NCI-H446 treated with DMSO at 0.1 percent for 48 hours (cell line): ENCODE data around the gene TAF9B.
A peak's percentile ranks its signal among the peaks of the same experiment; 100 is the strongest.
"Not testable (repeated sequence)": the region's sequence is repeated elsewhere in the genome, so short reads cannot be mapped to it uniquely, and the experiment has no call there.

Experiments
- DNase-seq: peaks from one replicate; lab custom pipeline; 2025; lab: John Stamatoyannopoulos, UW

TAF9B gene

GRCh38 chrX:78139160-78140123 is at the start of gene TAF9B:
TAF9B (minus strand) TSS chrX:78139650; CDS start chrX:78139611, 39 bp downstream.
- DNase-seq: peak; percentile 70

GRCh38 chrX:78182881-78183280 is 43.4 kb upstream of the TAF9B start:
- DNase-seq: no peak

- DNase-seq: no peak
Observed at GRCh38 chrX:78181307-78181706, 41.9 kb upstream of the TAF9B start.

GRCh38 chrX:78168065-78168464 is 28.6 kb upstream of the TAF9B start:
- no peak for DNase-seq

GRCh38 chrX:78165425-78165824 is 26.0 kb upstream of the TAF9B start:
- no peak for DNase-seq

- DNase-seq: not testable (repeated sequence)
Observed at GRCh38 chrX:78163175-78163574, 23.7 kb upstream of the TAF9B start.

- DNase-seq: not testable (repeated sequence)
Observed at GRCh38 chrX:78160711-78161110, 21.3 kb upstream of the TAF9B start.

- DNase-seq: not testable (repeated sequence)
Observed at GRCh38 chrX:78157846-78158245, 18.4 kb upstream of the TAF9B start.

- not testable (repeated sequence) for DNase-seq
Observed at GRCh38 chrX:78157373-78157772, 17.9 kb upstream of the TAF9B start.

GRCh38 chrX:78147002-78147540 is 7.6 kb upstream of the TAF9B start:
- not testable (repeated sequence) for DNase-seq

- no peak for DNase-seq
Observed at GRCh38 chrX:78140206-78140605, 756 bp upstream of the TAF9B start.

GRCh38 chrX:78133238-78133960 is 6.1 kb downstream of the TAF9B start:
- DNase-seq: no peak

- DNase-seq: no peak
Observed at GRCh38 chrX:78131117-78131516, 8.3 kb downstream of the TAF9B start.

- no peak for DNase-seq
Observed at GRCh38 chrX:78130396-78130795, 9.1 kb downstream of the TAF9B start.

GRCh38 chrX:78129714-78130113 is 9.7 kb downstream of the TAF9B start:
- no peak for DNase-seq

GRCh38 chrX:78125781-78126180 is 13.7 kb downstream of the TAF9B start:
- not testable (repeated sequence) for DNase-seq

GRCh38 chrX:78125148-78125547 is 14.3 kb downstream of the TAF9B start:
- DNase-seq: no peak

GRCh38 chrX:78124307-78124706 is 15.1 kb downstream of the TAF9B start:
- no peak for DNase-seq

- DNase-seq: no peak
Observed at GRCh38 chrX:78123190-78123589, 16.3 kb downstream of the TAF9B start.

GRCh38 chrX:78119521-78120227 is 19.8 kb downstream of the TAF9B start:
- no peak for DNase-seq

GRCh38 chrX:78118628-78119027 is 20.8 kb downstream of the TAF9B start:
- no peak for DNase-seq

- DNase-seq: no peak
Observed at GRCh38 chrX:78116766-78117165, 22.7 kb downstream of the TAF9B start.
